HepG2 (cell line): Measurements from ENCODE around the gene PPIL3. TPM values are rescaled to one million over a fixed set of nuclear protein-coding genes. Genes with fewer than 3 reads are reported as not detected.

Experiments
- EP300 ChIP-seq, 3 experiments: sonication (generic) in 1 of 3; formaldehyde crosslinking in 1 of 3; IDR thresholded peaks; 2 replicates each; pipeline versions ENCODE4 v1.5.1 to v1.6.1; 2011 to 2020; ENCODE audit warnings: low read depth in 2 of 3, low read length in 2 of 3, borderline replicate concordance in 1 of 3, improper control_type of control experiment in 1 of 3, mild to moderate bottlenecking in 1 of 3, missing genetic modification reagents in 1 of 3, moderate library complexity in 1 of 3
- NCOR1 ChIP-seq: fragments of 200-600 bp; sonication (generic); IDR thresholded peaks from 2 replicates; pipeline ENCODE4 v1.7.0; 2017; ENCODE audit warnings: antibody characterized with exemption, low read length, borderline replicate concordance
- ZNF18 ChIP-seq: sonication (generic); formaldehyde crosslinking; IDR thresholded peaks from 2 replicates; pipeline ENCODE4 v1.8.0; 2022; ENCODE audit warnings: mild to moderate bottlenecking, missing genetic modification reagents; ENCODE audit not compliant: insufficient replicate concordance
- ZNF350 ChIP-seq: sonication (generic); formaldehyde crosslinking; IDR thresholded peaks from 2 replicates; pipeline ENCODE4 v1.4.0; 2020; ENCODE audit warnings: mild to moderate bottlenecking, low read depth, missing genetic modification reagents, borderline replicate concordance
- ZNF407 ChIP-seq: sonication (generic); formaldehyde crosslinking; IDR thresholded peaks from one replicate; pipeline ENCODE4 v1.5.1; 2020; ENCODE audit warnings: mild to moderate bottlenecking, missing genetic modification reagents; ENCODE audit errors: not compliant biosample characterization
- polyA plus RNA-seq, 8 experiments: library from polyadenylated mRNA; depleted of rRNA in 3 of 8; stranded (reverse) in 7 of 8; unstranded in 1 of 8; fragments of >200 nt; fragmentation: Illumina TruSeq in 4 of 8; extraction: Trizol in 4 of 8; gene quantifications; 2 replicates each; pipeline versions ENCODE4 v1.2.1 to v1.2.3, GENCODE V29; 2011 to 2016; ENCODE audit warnings: low read depth in 4 of 8, missing spikeins in 1 of 8, mixed read lengths in 1 of 8; ENCODE audit not compliant: insufficient read depth in 1 of 8
- total RNA-seq, 5 experiments: library from RNA; depleted of rRNA; stranded (reverse); fragments of >200 nt; fragmentation: Illumina TruSeq; extraction: Trizol; gene quantifications; 2 replicates each; pipeline ENCODE4 v1.2.3, GENCODE V29; 2016; ENCODE audit warnings: low read depth in 1 of 5
- TF ChIP-seq, protein P1 (sequence below): sonication (generic); formaldehyde crosslinking; IDR thresholded peaks from 2 replicates; pipeline ENCODE4 v1.4.0; 2020; ENCODE audit warnings: mild to moderate bottlenecking, missing genetic modification reagents
- TF ChIP-seq, protein P2 (sequence below): sonication (generic); formaldehyde crosslinking; IDR thresholded peaks from 2 replicates; pipeline ENCODE4 v1.4.0; 2020; ENCODE audit warnings: mild to moderate bottlenecking, missing genetic modification reagents
- TF ChIP-seq, protein P3 (sequence below): sonication (generic); formaldehyde crosslinking; conservative IDR thresholded peaks from 2 replicates; pipeline ENCODE4 v1.8.0; 2022; ENCODE audit warnings: mild to moderate bottlenecking, moderate library complexity, missing genetic modification reagents

PPIL3 gene
- total and polyA plus RNA-seq, 2 of the 13 experiments (the other 11 are each of a cell fraction or from before 2014, with no cell fraction given), result 98.7 to 107 TPM

GRCh38 chr2:200888704-200889625 is at the start of gene PPIL3, which contains the start of gene NIF3L1 (continued):
- TF ChIP-seq, protein P1, sequence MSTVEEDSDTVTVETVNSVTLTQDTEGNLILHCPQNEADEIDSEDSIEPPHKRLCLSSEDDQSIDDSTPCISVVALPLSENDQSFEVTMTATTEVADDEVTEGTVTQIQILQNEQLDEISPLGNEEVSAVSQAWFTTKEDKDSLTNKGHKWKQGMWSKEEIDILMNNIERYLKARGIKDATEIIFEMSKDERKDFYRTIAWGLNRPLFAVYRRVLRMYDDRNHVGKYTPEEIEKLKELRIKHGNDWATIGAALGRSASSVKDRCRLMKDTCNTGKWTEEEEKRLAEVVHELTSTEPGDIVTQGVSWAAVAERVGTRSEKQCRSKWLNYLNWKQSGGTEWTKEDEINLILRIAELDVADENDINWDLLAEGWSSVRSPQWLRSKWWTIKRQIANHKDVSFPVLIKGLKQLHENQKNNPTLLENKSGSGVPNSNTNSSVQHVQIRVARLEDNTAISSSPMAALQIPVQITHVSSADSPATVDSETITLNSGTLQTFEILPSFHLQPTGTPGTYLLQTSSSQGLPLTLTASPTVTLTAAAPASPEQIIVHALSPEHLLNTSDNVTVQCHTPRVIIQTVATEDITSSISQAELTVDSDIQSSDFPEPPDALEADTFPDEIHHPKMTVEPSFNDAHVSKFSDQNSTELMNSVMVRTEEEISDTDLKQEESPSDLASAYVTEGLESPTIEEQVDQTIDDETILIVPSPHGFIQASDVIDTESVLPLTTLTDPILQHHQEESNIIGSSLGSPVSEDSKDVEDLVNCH (CRISPR knock-in tag), result 0 out of 2 replicates have a peak, but pooled peaks have one; percentile 34
- TF ChIP-seq ZNF350 (CRISPR knock-in tag) (peak; percentile 97), EP300 (IDR thresholded peaks at IDR 0.05; ENCODE audit: low read depth in 2 of 2, low read length in 2 of 2) (peak; percentile 30 to 68; a peak in 2 of 4 replicates), EP300 (CRISPR knock-in tag; IDR thresholded peaks at IDR 0.05; ENCODE audit: borderline replicate concordance) (no peak; the same call in none of the 2 replicates), NCOR1 (peak; percentile 19; the same call in 1 of the 2 replicates), ZNF18 (CRISPR knock-in tag) (no peak), ZNF407 (CRISPR knock-in tag) (no peak)
- TF ChIP-seq, protein P2, sequence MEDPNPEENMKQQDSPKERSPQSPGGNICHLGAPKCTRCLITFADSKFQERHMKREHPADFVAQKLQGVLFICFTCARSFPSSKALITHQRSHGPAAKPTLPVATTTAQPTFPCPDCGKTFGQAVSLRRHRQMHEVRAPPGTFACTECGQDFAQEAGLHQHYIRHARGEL (CRISPR knock-in tag), result 0 out of 2 replicates have a peak, but pooled peaks have one; percentile 9
- TF ChIP-seq, protein P3, sequence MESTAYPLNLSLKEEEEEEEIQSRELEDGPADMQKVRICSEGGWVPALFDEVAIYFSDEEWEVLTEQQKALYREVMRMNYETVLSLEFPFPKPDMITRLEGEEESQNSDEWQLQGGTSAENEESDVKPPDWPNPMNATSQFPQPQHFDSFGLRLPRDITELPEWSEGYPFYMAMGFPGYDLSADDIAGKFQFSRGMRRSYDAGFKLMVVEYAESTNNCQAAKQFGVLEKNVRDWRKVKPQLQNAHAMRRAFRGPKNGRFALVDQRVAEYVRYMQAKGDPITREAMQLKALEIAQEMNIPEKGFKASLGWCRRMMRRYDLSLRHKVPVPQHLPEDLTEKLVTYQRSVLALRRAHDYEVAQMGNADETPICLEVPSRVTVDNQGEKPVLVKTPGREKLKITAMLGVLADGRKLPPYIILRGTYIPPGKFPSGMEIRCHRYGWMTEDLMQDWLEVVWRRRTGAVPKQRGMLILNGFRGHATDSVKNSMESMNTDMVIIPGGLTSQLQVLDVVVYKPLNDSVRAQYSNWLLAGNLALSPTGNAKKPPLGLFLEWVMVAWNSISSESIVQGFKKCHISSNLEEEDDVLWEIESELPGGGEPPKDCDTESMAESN (CRISPR knock-in tag), result peak; percentile 82
